Caco-2 (cell line): Measurements from ENCODE around the gene MED31. TPM values are rescaled to one million over a fixed set of nuclear protein-coding genes. Genes with fewer than 3 reads are reported as not detected.

Source experiments
- BruUV-seq: library from RNA; stranded (reverse); fragments of 400-500 nt; replicated peaks from 2 replicates; lab custom pipeline; 2021; lab: Mats Ljungman, UMichigan
- CTCF ChIA-PET: fragments of 300-600 bp; sonication (Branson Sonifier 250); formaldehyde crosslinking; loops from one replicate; lab custom pipeline; 2022; ENCODE audit warnings: antibody characterized with exemption; lab: Charles Lee
- POLR2A ChIA-PET: fragments of 300-600 bp; sonication (Branson Sonifier 250); formaldehyde crosslinking; loops from one replicate; lab custom pipeline; 2022; ENCODE audit warnings: antibody characterized with exemption; lab: Charles Lee
- DNase-seq, 2 experiments: peaks; one replicate each; pipeline versions ENCODE4 v3.0.0 to v3.0.0-alpha.2; 2020 to 2022
- H3K27me3 ChIP-seq: replicated peaks from 2 replicates; pipeline ENCODE4 v1.6.0; 2011; ENCODE audit warnings: low read length; ENCODE audit not compliant: control insufficient read depth, insufficient read depth
- H3K36me3 ChIP-seq: 2 replicates; pipeline ENCODE4 v1.5.1; 2011; ENCODE audit warnings: low read length; ENCODE audit not compliant: control insufficient read depth, insufficient read depth
- H3K4me1 ChIP-seq: fragments of 250-450 bp; sonication (Bioruptor Pico); 2 replicates; pipeline ENCODE4 v1.5.1; 2020; ENCODE audit warnings: mild to moderate bottlenecking
- H3K4me3 ChIP-seq: 2 replicates; pipeline ENCODE4 v1.5.1; 2011; ENCODE audit warnings: low read depth, mild to moderate bottlenecking, control low read depth, low read length
- H3K9me3 ChIP-seq: fragments of 250-450 bp; sonication (Bioruptor Pico); 2 replicates; pipeline ENCODE4 v1.5.1; 2020; ENCODE audit warnings: mild to moderate bottlenecking, moderate library complexity
- H3K27ac Mint-ChIP-seq: one replicate; pipeline ENCODE4 v1.8.0; 2022; ENCODE audit warnings: mixed read lengths; ENCODE audit not compliant: unreplicated experiment
- H3K27me3 Mint-ChIP-seq: one replicate; pipeline ENCODE4 v1.8.0; 2022; ENCODE audit warnings: mixed read lengths; ENCODE audit not compliant: insufficient read depth, unreplicated experiment
- H3K36me3 Mint-ChIP-seq: one replicate; pipeline ENCODE4 v1.8.0; 2022; ENCODE audit warnings: mild to moderate bottlenecking, mixed read lengths; ENCODE audit not compliant: insufficient read depth, unreplicated experiment
- H3K4me1 Mint-ChIP-seq: one replicate; pipeline ENCODE4 v1.8.0; 2022; ENCODE audit warnings: low read depth, mixed read lengths; ENCODE audit not compliant: unreplicated experiment
- H3K4me3 Mint-ChIP-seq: one replicate; pipeline ENCODE4 v1.8.0; 2022; ENCODE audit warnings: mild to moderate bottlenecking, moderate library complexity, mixed read lengths; ENCODE audit not compliant: unreplicated experiment
- H3K9me3 Mint-ChIP-seq: one replicate; pipeline ENCODE4 v1.8.0; 2022; ENCODE audit warnings: mixed read lengths; ENCODE audit not compliant: unreplicated experiment
- CTCF ChIP-seq, 2 experiments: fragments of 200-600 bp in 1 of 2; IDR thresholded peaks; 1 replicate in 1 of 2; 2 replicates in 1 of 2; pipeline versions ENCODE4 v1.5.1 to v1.8.0; 2011 to 2022; ENCODE audit warnings: antibody characterized with exemption in 1 of 2, control low read depth in 1 of 2, inconsistent platforms in 1 of 2, low read depth in 1 of 2, low read length in 1 of 2, mild to moderate bottlenecking in 1 of 2, moderate library complexity in 1 of 2; ENCODE audit not compliant: insufficient read depth in 1 of 2, severe bottlenecking in 1 of 2, unreplicated experiment in 1 of 2
- intact Hi-C: fragments of 100-400 bp; cut with micrococcal nuclease; formaldehyde crosslinking; loops from one replicate; pipeline ENCODE4 v1.10.0; 2022; ENCODE audit not compliant: unreplicated experiment
- total RNA-seq: library from RNA; stranded (reverse); gene quantifications from 2 replicates; pipeline ENCODE4 v1.2.3, GENCODE V29; 2022

The MED31 gene
- total RNA-seq, 1 experiment from 2014 or later: 9.5 TPM

GRCh38 chr17:6640536-6641246 is 10.7 kb downstream of the MED31 start, which contains the start of the genes KIAA0753 and TXNDC17:
TSS of gene KIAA0753 (minus strand) at chr17:6640711. CDS start at chr17:6635103, 5,608 bp downstream.
TSS of gene TXNDC17 (plus strand) at chr17:6641060. CDS start at chr17:6641083, 23 bp downstream.
- H3K4me1 ChIP-seq: no peaks in the 10 kb centered on the region
- TF ChIP-seq CTCF (IDR thresholded peaks at IDR 0.05; ENCODE audit: insufficient read depth in 1 of 2, low read depth in 1 of 2, low read length in 1 of 2, severe bottlenecking in 1 of 2, unreplicated experiment in 1 of 2): no peak
- Mint-ChIP-seq H3K4me3 (peak within 1 kb of the TSS; percentile 91), H3K36me3 (peaks cover 9% of the 10 kb centered on the region), H3K27me3 (no peaks in the 10 kb centered on the region), H3K9me3 (no peaks in the 10 kb centered on the region), H3K4me1 (no peaks in the 10 kb centered on the region), H3K27ac (peak within 1 kb of the TSS; percentile 95)
- intact Hi-C loops: loop anchor here (1.0 to 5.0 kb wide), 2 partner anchors 11 to 168 kb away; partner anchors contain the start of genes C17orf100 and MED31
- CTCF ChIA-PET: interaction anchor here (0.7 to 1.0 kb wide), 2 partner anchors 8 to 210 kb away, joined by 3 read pairs; no protein-coding TSS in a partner anchor
- POLR2A ChIA-PET: interaction anchor here (1.3 kb wide), 1 partner anchor 10 kb away, joined by 6 read pairs; the partner anchor contains the start of genes C17orf100 and MED31
- BruUV-seq: no TSS peak
- no peaks in the 10 kb centered on the region for H3K27me3 ChIP-seq
- H3K9me3 ChIP-seq: no peaks in the 10 kb centered on the region
- peak within 1 kb of the TSS; percentile 71 for H3K4me3 ChIP-seq
- DNase-seq: peak; percentile 81 to 83
- no peaks in the 10 kb centered on the region for H3K36me3 ChIP-seq

- H3K36me3 ChIP-seq: no peaks in the 10 kb centered on the region
- no peak for TF ChIP-seq CTCF (IDR thresholded peaks at IDR 0.05; ENCODE audit: insufficient read depth in 1 of 2, low read depth in 1 of 2, low read length in 1 of 2, severe bottlenecking in 1 of 2, unreplicated experiment in 1 of 2)
- H3K4me1 ChIP-seq: no peaks in the 10 kb centered on the region
- H3K4me3 ChIP-seq: peak overlapping the region; percentile 71
- ChIA-PET CTCF (interaction anchor here (0.7 to 1.0 kb wide), 3 partner anchors 9 to 209 kb away, joined by 3 read pairs; no protein-coding TSS in a partner anchor), POLR2A (no interaction called here)
- no peaks in the 10 kb centered on the region for H3K27me3 ChIP-seq
- peak overlapping the region; percentile 95 for H3K27ac Mint-ChIP-seq
- H3K36me3 Mint-ChIP-seq: peaks cover 9% of the 10 kb centered on the region
- no peaks in the 10 kb centered on the region for H3K4me1 Mint-ChIP-seq
- no TSS peak for BruUV-seq
- no peaks in the 10 kb centered on the region for H3K9me3 ChIP-seq
- H3K27me3 Mint-ChIP-seq: no peaks in the 10 kb centered on the region
- H3K4me3 Mint-ChIP-seq: peak overlapping the region; percentile 91
- intact Hi-C loops: loop anchor here (5.0 kb wide), 1 partner anchor 168 kb away; no protein-coding TSS in a partner anchor
- peak in 1 of 2 experiments; percentile 37 for DNase-seq
- no peaks in the 10 kb centered on the region for H3K9me3 Mint-ChIP-seq
Observed at GRCh38 chr17:6639586-6640535, 11.5 kb downstream of the MED31 start.
